GM12878 (cell line): ENCODE measurements around the gene HIVEP3. TPM values are rescaled to one million over a fixed set of nuclear protein-coding genes. Genes with fewer than 3 reads are reported as not detected.

Source experiments
- ATAC-seq: fragments of 200-7000 bp; cut with Tn5 transposase; 3 replicates; pipeline ENCODE4 v1.9.1; 2020; ENCODE audit warnings: mild to moderate bottlenecking, moderate library complexity
- BruUV-seq: library from RNA; stranded (reverse); fragments of 400-500 nt; replicated peaks from 2 replicates; lab custom pipeline; 2021; lab: Mats Ljungman, UMichigan
- CTCF ChIA-PET: fragments of 300-600 bp; sonication (Branson Sonifier 250); formaldehyde crosslinking; extraction: SDS; loops from one replicate; lab custom pipeline; 2021; ENCODE audit warnings: inconsistent platforms; lab: Yijun Ruan, JAX
- POLR2A ChIA-PET: fragments of 350-600 bp; formaldehyde crosslinking; extraction: SDS; loops from one replicate; lab custom pipeline; 2021; ENCODE audit warnings: inconsistent platforms; lab: Charles Lee
- RAD21 ChIA-PET: fragments of 300-600 bp; sonication (Branson Sonifier 250); formaldehyde crosslinking; loops from one replicate; lab custom pipeline; 2023; ENCODE audit warnings: antibody characterized with exemption; ENCODE audit not compliant: unreplicated experiment; lab: Charles Lee
- SMC1A ChIA-PET: fragments of 300-600 bp; sonication (Branson Sonifier 250); formaldehyde crosslinking; loops from one replicate; lab custom pipeline; 2023; ENCODE audit not compliant: unreplicated experiment, uncharacterized antibody; lab: Charles Lee
- DNase-seq: peaks from one replicate; pipeline ENCODE4 v3.0.0-alpha.2; 2011; ENCODE audit warnings: low read depth, low spot score
- FAIRE-seq: peaks from 3 replicates; lab custom pipeline; 2011; peaks lifted over from hg19 to GRCh38; lab: Jason Lieb, UNC
- H2AFZ ChIP-seq: 2 replicates; pipeline ENCODE4 v1.6.0; 2011; ENCODE audit warnings: low read depth, low read length, control low read depth; ENCODE audit not compliant: control insufficient read depth
- H3K27ac ChIP-seq: 2 replicates; pipeline ENCODE4 v1.5.1; 2011; ENCODE audit warnings: control low read depth; ENCODE audit not compliant: control insufficient read depth, insufficient read depth
- H3K27me3 ChIP-seq, 2 experiments: replicated peaks in 1 of 2; 2 replicates each; pipeline versions ENCODE4 v1.6.0 to v1.6.1; 2011; ENCODE audit warnings: low read length in 1 of 2; ENCODE audit not compliant: control insufficient read depth in 2 of 2, insufficient read depth in 2 of 2
- H3K36me3 ChIP-seq, 2 experiments: 2 replicates each; pipeline ENCODE4 v1.5.1; 2011; ENCODE audit warnings: low read length in 1 of 2; ENCODE audit not compliant: control insufficient read depth in 2 of 2, insufficient read depth in 2 of 2
- H3K4me1 ChIP-seq: 2 replicates; pipeline ENCODE4 v1.6.1; 2011; ENCODE audit warnings: mild to moderate bottlenecking, low read length, moderate library complexity, mixed read lengths; ENCODE audit not compliant: control insufficient read depth, insufficient read depth
- H3K4me2 ChIP-seq: 2 replicates; pipeline ENCODE4 v1.6.0; 2011; ENCODE audit warnings: control low read depth; ENCODE audit not compliant: control insufficient read depth, insufficient read depth
- H3K4me3 ChIP-seq: fragments of 200-600 bp; sonication (generic); 2 replicates; pipeline ENCODE4 v1.5.1; 2016
- H3K79me2 ChIP-seq: 2 replicates; pipeline ENCODE4 v1.6.0; 2011; ENCODE audit warnings: low read length; ENCODE audit not compliant: control insufficient read depth, insufficient read depth
- H3K9ac ChIP-seq: 2 replicates; pipeline ENCODE4 v1.8.0; 2011; ENCODE audit warnings: low read length, control low read depth, mixed read lengths; ENCODE audit not compliant: control insufficient read depth, insufficient read depth
- H3K9me3 ChIP-seq: replicated peaks from 3 replicates; pipeline ENCODE4 v1.5.1; 2011; ENCODE audit warnings: mild to moderate bottlenecking, low read length; ENCODE audit not compliant: control insufficient read depth, insufficient read depth
- H4K20me1 ChIP-seq: 2 replicates; pipeline ENCODE4 v1.6.0; 2011; ENCODE audit not compliant: control insufficient read depth, insufficient read depth
- CBX3 ChIP-seq: fragments of 200-600 bp; sonication (generic); IDR thresholded peaks from 2 replicates; pipeline ENCODE4 v1.6.1; 2016; ENCODE audit warnings: low read depth, borderline replicate concordance
- CHD2 ChIP-seq: IDR thresholded peaks from 2 replicates; pipeline ENCODE4 v1.6.1; 2011; ENCODE audit warnings: low read depth, low read length, improper control_type of control experiment, borderline replicate concordance
- CREM ChIP-seq: IDR thresholded peaks from 2 replicates; pipeline ENCODE4 v1.6.1; 2014; ENCODE audit warnings: antibody characterized with exemption, low read depth
- NBN ChIP-seq: fragments of 450-650 bp; IDR thresholded peaks from 2 replicates; pipeline ENCODE4 v1.6.1; 2016
- NR2C2 ChIP-seq: IDR thresholded peaks from 2 replicates; pipeline ENCODE4 v1.6.1; 2011; ENCODE audit warnings: borderline replicate concordance, low read depth; ENCODE audit not compliant: control insufficient read depth, insufficient read length
- RB1 ChIP-seq: fragments of 450-650 bp; formaldehyde crosslinking; IDR thresholded peaks from 2 replicates; pipeline ENCODE4 v1.6.1; 2017; ENCODE audit warnings: mild to moderate bottlenecking, borderline replicate concordance
- SIX5 ChIP-seq: IDR thresholded peaks from 2 replicates; pipeline ENCODE4 v1.6.1; 2011; ENCODE audit warnings: mild to moderate bottlenecking, low read depth, low read length, moderate library complexity; ENCODE audit not compliant: severe bottlenecking
- TCF12 ChIP-seq: IDR thresholded peaks from 2 replicates; pipeline ENCODE4 v1.6.1; 2011; ENCODE audit warnings: low read depth, mild to moderate bottlenecking, low read length
- TCF7 ChIP-seq: IDR thresholded peaks from 2 replicates; pipeline ENCODE4 v1.6.1; 2014; ENCODE audit warnings: antibody characterized with exemption, borderline replicate concordance
- WGBS: methylation state at CpG from one replicate; pipeline ENCODE4 v1.1.6; 2016; ENCODE audit warnings: low lambda C conversion rate; ENCODE audit not compliant: insufficient replicate concordance, insufficient coverage; ENCODE audit errors: missing lambda C conversion rate; 5-methylcytosine and 5-hydroxymethylcytosine counted together
- in situ Hi-C: fragments of 300-500 bp; cut with MboI; formaldehyde crosslinking; loops from 9 replicates; pipeline ENCODE4 v1.14.3; 2018; ENCODE audit warnings: mixed read lengths
- intact Hi-C: fragments of 100-400 bp; cut with micrococcal nuclease; formaldehyde crosslinking; loops from one replicate; pipeline ENCODE4 v1.14.2; 2022; ENCODE audit not compliant: unreplicated experiment
- polyA plus RNA-seq, 11 experiments: library from polyadenylated mRNA; depleted of rRNA in 4 of 11; unstranded in 6 of 11; stranded (reverse) in 5 of 11; fragments of >200 nt; fragmentation: Nextera tagmentation in 4 of 11; fragmentation: Illumina TruSeq in 1 of 11; extraction: Ambion mirVana in 4 of 11; extraction: Trizol in 1 of 11; gene quantifications; 1 replicate in 1 of 11; 2 replicates in 10 of 11; pipeline versions ENCODE4 v1.2.1 to v1.2.3, GENCODE V29; 2011 to 2016; ENCODE audit warnings: inconsistent platforms in 2 of 11, missing spikeins in 2 of 11, low read depth in 1 of 11
- total RNA-seq, 4 experiments: library from RNA; depleted of rRNA in 3 of 4; stranded (reverse); fragments of >200 nt in 3 of 4; fragmentation: Illumina TruSeq in 1 of 4; extraction: Trizol in 1 of 4; gene quantifications; 2 replicates each; pipeline versions ENCODE4 v1.2.1 to v1.2.3, GENCODE V29; 2013 to 2021
- TF ChIP-seq, protein P1 (sequence below): IDR thresholded peaks from 2 replicates; pipeline ENCODE4 v1.6.1; 2012; ENCODE audit warnings: low read depth, low read length, improper control_type of control experiment
- TF ChIP-seq, protein P2 (sequence below): IDR thresholded peaks from 2 replicates; pipeline ENCODE4 v1.6.1; 2011; ENCODE audit warnings: borderline replicate concordance, low read depth, mild to moderate bottlenecking, moderate library complexity, mixed read lengths, low read length; ENCODE audit not compliant: insufficient read depth; ENCODE audit errors: extremely low read length
- TF ChIP-seq, protein P3 (sequence below): fragments of 450-650 bp; formaldehyde crosslinking; IDR thresholded peaks from 2 replicates; pipeline ENCODE4 v1.4.0; 2020; ENCODE audit warnings: mild to moderate bottlenecking, moderate library complexity

The HIVEP3 gene
- total and polyA plus RNA-seq, 10 of the 15 experiments (the other 5 are each of a cell fraction or from before 2014, with no cell fraction given): 1.8 to 13.6 (median 3.8) TPM

DNA sequence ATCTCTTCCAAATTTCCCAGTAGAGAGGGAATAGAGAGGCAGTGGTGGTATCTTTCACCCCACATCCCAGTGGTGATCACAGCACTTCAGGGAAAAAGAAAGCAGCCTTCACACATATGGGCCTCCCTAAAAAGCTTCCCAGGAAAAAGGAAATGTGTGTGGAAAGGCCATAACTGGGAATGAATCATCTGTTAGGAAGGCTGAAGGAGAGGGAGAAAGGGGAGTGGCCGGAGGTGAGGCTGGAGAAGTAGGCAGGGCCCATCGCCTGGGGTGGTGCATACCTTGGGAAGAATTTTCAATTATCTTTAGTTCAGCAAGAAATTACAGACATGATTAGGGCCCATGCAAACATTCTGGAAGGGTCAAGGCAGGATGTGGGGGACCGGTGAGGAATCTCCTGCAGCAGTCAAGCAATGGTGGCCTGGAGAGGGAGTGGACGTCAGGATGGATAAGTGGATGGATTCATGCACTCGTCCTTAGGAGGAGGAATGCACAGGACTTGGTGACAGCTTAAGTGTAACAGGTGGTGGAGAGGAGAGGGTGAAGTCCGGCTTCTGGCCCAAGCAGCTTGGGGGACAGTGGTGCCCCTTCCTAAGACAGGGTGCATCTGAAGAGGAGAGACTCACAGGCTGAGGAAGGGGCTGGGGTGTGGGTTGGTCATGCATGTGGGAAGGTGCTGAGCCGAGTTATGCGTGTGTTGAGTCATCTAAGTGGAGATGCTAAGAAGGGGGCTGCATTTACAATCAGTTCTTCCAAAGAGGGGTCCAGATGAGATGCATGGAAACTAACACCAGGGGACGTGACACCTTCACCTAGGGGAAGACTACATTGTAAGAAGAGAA lies 17.9 kb downstream of the HIVEP3 start:
- Histone ChIP-seq H3K4me3 (no peak overlapping the region), H3K27me3 (no peaks in the 10 kb centered on the region), H4K20me1 (no peaks in the 10 kb centered on the region), H2AFZ (no peak overlapping the region), H3K36me3 (no peaks in the 10 kb centered on the region), H3K79me2 (no peaks in the 10 kb centered on the region), H3K4me1 (peaks cover 9% of the 10 kb centered on the region), H3K9me3 (no peaks in the 10 kb centered on the region), H3K4me2 (no peak overlapping the region), H3K27ac (no peak overlapping the region), H3K9ac (no peak overlapping the region)
- WGBS: 31% methylated on average over 9 of the region's 9 CpGs
- TF ChIP-seq, protein P1, sequence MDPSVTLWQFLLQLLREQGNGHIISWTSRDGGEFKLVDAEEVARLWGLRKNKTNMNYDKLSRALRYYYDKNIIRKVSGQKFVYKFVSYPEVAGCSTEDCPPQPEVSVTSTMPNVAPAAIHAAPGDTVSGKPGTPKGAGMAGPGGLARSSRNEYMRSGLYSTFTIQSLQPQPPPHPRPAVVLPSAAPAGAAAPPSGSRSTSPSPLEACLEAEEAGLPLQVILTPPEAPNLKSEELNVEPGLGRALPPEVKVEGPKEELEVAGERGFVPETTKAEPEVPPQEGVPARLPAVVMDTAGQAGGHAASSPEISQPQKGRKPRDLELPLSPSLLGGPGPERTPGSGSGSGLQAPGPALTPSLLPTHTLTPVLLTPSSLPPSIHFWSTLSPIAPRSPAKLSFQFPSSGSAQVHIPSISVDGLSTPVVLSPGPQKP: no peak
- no peak for TF ChIP-seq CREM
- no peak for TF ChIP-seq RB1
- no peak for TF ChIP-seq TCF12
- TF ChIP-seq NR2C2: no peak
- TF ChIP-seq CHD2: no peak
- TF ChIP-seq, protein P2, sequence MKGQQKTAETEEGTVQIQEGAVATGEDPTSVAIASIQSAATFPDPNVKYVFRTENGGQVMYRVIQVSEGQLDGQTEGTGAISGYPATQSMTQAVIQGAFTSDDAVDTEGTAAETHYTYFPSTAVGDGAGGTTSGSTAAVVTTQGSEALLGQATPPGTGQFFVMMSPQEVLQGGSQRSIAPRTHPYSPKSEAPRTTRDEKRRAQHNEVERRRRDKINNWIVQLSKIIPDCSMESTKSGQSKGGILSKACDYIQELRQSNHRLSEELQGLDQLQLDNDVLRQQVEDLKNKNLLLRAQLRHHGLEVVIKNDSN: no peak
- no peak for TF ChIP-seq SIX5
- no peak for TF ChIP-seq CBX3
- TF ChIP-seq NBN: no peak
- TF ChIP-seq TCF7: no peak
- TF ChIP-seq, protein P3, sequence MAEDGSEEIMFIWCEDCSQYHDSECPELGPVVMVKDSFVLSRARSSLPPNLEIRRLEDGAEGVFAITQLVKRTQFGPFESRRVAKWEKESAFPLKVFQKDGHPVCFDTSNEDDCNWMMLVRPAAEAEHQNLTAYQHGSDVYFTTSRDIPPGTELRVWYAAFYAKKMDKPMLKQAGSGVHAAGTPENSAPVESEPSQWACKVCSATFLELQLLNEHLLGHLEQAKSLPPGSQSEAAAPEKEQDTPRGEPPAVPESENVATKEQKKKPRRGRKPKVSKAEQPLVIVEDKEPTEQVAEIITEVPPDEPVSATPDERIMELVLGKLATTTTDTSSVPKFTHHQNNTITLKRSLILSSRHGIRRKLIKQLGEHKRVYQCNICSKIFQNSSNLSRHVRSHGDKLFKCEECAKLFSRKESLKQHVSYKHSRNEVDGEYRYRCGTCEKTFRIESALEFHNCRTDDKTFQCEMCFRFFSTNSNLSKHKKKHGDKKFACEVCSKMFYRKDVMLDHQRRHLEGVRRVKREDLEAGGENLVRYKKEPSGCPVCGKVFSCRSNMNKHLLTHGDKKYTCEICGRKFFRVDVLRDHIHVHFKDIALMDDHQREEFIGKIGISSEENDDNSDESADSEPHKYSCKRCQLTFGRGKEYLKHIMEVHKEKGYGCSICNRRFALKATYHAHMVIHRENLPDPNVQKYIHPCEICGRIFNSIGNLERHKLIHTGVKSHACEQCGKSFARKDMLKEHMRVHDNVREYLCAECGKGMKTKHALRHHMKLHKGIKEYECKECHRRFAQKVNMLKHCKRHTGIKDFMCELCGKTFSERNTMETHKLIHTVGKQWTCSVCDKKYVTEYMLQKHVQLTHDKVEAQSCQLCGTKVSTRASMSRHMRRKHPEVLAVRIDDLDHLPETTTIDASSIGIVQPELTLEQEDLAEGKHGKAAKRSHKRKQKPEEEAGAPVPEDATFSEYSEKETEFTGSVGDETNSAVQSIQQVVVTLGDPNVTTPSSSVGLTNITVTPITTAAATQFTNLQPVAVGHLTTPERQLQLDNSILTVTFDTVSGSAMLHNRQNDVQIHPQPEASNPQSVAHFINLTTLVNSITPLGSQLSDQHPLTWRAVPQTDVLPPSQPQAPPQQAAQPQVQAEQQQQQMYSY (CRISPR knock-in tag): no peak
- ATAC-seq (no peak), DNase-seq (no peak), FAIRE-seq (no peak)
- RAD21 ChIA-PET: no interaction called here
- SMC1A ChIA-PET: interaction anchor here (1.2 to 2.5 kb wide), 2 partner anchors 9 to 25 kb away, joined by 3 to 7 read pairs; no protein-coding TSS in a partner anchor
- in situ Hi-C loops: no loop called here
- POLR2A ChIA-PET: interaction anchor here (1.1 to 1.2 kb wide), 2 partner anchors 9 to 26 kb away, joined by 3 read pairs; no protein-coding TSS in a partner anchor
- BruUV-seq: no TSS peak
- CTCF ChIA-PET: no interaction called here
- intact Hi-C loops: no loop called here
